Neuronal stem cell (in vitro differentiated cells): Measurements from ENCODE around the gene TBC1D5.
"Not testable (repeated sequence)": the region's sequence is repeated elsewhere in the genome, so short reads cannot be mapped to it uniquely, and the experiment has no call there.

ENCODE experiments used
- DNase-seq: peaks from one replicate; pipeline ENCODE4 v3.0.0-alpha.2; 2013; ENCODE audit warnings: low spot score
- H2AFZ ChIP-seq: one replicate; pipeline ENCODE4 v1.6.1; 2013; ENCODE audit warnings: mild to moderate bottlenecking, low read length, inconsistent platforms
- H2AK5ac ChIP-seq: 2 replicates; pipeline ENCODE4 v1.6.1; 2013; ENCODE audit warnings: low read depth, mild to moderate bottlenecking, inconsistent platforms, low read length, moderate library complexity, mixed read lengths
- H2BK120ac ChIP-seq: 2 replicates; pipeline ENCODE4 v1.6.1; 2013; ENCODE audit warnings: low read depth, mild to moderate bottlenecking, inconsistent platforms, low read length, moderate library complexity, mixed read lengths
- H2BK12ac ChIP-seq: one replicate; pipeline ENCODE4 v1.6.1; 2013; ENCODE audit warnings: low read length, inconsistent platforms
- H2BK15ac ChIP-seq: 2 replicates; pipeline ENCODE4 v1.6.1; 2013; ENCODE audit warnings: mild to moderate bottlenecking, low read length, inconsistent platforms, mixed read lengths
- H2BK5ac ChIP-seq: one replicate; pipeline ENCODE4 v1.6.1; 2013; ENCODE audit warnings: inconsistent platforms, mild to moderate bottlenecking, low read length, moderate library complexity
- H3K14ac ChIP-seq: one replicate; pipeline ENCODE4 v1.6.1; 2013; ENCODE audit warnings: low read length, inconsistent platforms
- H3K18ac ChIP-seq: 2 replicates; pipeline ENCODE4 v1.6.1; 2013; ENCODE audit warnings: low read length, inconsistent platforms
- H3K23ac ChIP-seq: 2 replicates; pipeline ENCODE4 v1.6.1; 2013; ENCODE audit warnings: low read depth, mild to moderate bottlenecking, mixed read lengths, low read length, inconsistent platforms; ENCODE audit not compliant: poor library complexity
- H3K27ac ChIP-seq: replicated peaks from 3 replicates; pipeline ENCODE4 v1.5.1; 2013; ENCODE audit warnings: low read length, inconsistent platforms
- H3K27me3 ChIP-seq, 3 experiments: 2 replicates each; pipeline ENCODE4 v1.6.1; 2013; ENCODE audit warnings: low read length in 3 of 3, mild to moderate bottlenecking in 2 of 3, inconsistent platforms in 1 of 3, low read depth in 1 of 3, mixed read lengths in 1 of 3, moderate library complexity in 1 of 3; ENCODE audit not compliant: control insufficient read depth in 3 of 3, insufficient read depth in 3 of 3
- H3K36me3 ChIP-seq, 2 donors: replicated peaks in 1 of 2; 2 replicates each; pipeline ENCODE4 v1.6.1; 2013; ENCODE audit warnings: low read length in 2 of 2; ENCODE audit not compliant: control insufficient read depth in 2 of 2, insufficient read depth in 2 of 2
- H3K4ac ChIP-seq: 2 replicates; pipeline ENCODE4 v1.6.1; 2013; ENCODE audit warnings: inconsistent platforms, mild to moderate bottlenecking, low read length, moderate library complexity
- H3K4me1 ChIP-seq, 2 donors: 1 replicate in 1 of 2; 2 replicates in 1 of 2; pipeline ENCODE4 v1.6.1; 2013; ENCODE audit warnings: low read length in 2 of 2, low read depth in 1 of 2; ENCODE audit not compliant: control insufficient read depth in 2 of 2, insufficient read depth in 1 of 2
- H3K4me2 ChIP-seq: one replicate; pipeline ENCODE4 v1.6.1; 2013; ENCODE audit warnings: mild to moderate bottlenecking, low read length, inconsistent platforms; ENCODE audit not compliant: insufficient read depth, poor library complexity, severe bottlenecking
- H3K4me3 ChIP-seq, 2 donors: 2 replicates each; pipeline ENCODE4 v1.5.1; 2013; ENCODE audit warnings: low read length in 2 of 2, mild to moderate bottlenecking in 2 of 2, inconsistent platforms in 1 of 2, moderate library complexity in 1 of 2
- H3K79me1 ChIP-seq: one replicate; pipeline ENCODE4 v1.6.1; 2013; ENCODE audit warnings: low read depth, mild to moderate bottlenecking, inconsistent platforms, low read length, moderate library complexity
- H3K9ac ChIP-seq: one replicate; pipeline ENCODE4 v1.6.1; 2013; ENCODE audit warnings: mild to moderate bottlenecking, low read depth, low read length, inconsistent platforms; ENCODE audit not compliant: poor library complexity
- H3K9me3 ChIP-seq, 2 donors: replicated peaks in 1 of 2; 2 replicates each; pipeline versions ENCODE3 to v1.6.1; 2013; ENCODE audit warnings: low read length in 2 of 2, mild to moderate bottlenecking in 2 of 2, inconsistent platforms in 1 of 2, low read depth in 1 of 2, mixed read lengths in 1 of 2, moderate library complexity in 1 of 2; ENCODE audit not compliant: control insufficient read depth in 2 of 2, insufficient read depth in 1 of 2
- H4K8ac ChIP-seq: one replicate; pipeline ENCODE4 v1.6.1; 2013; ENCODE audit warnings: low read depth, mild to moderate bottlenecking, inconsistent platforms, low read length, moderate library complexity
- H4K91ac ChIP-seq: one replicate; pipeline ENCODE4 v1.6.1; 2013; ENCODE audit warnings: low read length, low read depth, mild to moderate bottlenecking, inconsistent platforms; ENCODE audit not compliant: poor library complexity
- whole genome bisulfite sequencing, 2 donors: extraction: QIAGEN DNeasy Blood & Tissue Kit; methylation state at CpG; one replicate each; pipeline ENCODE4 v1.1.7; 2013; ENCODE audit warnings: missing lambda C conversion rate in 2 of 2, mixed read lengths in 1 of 2; ENCODE audit not compliant: insufficient read length in 2 of 2, insufficient replicate concordance in 1 of 2; ENCODE audit errors: extremely low coverage in 2 of 2; 5-methylcytosine and 5-hydroxymethylcytosine counted together

TBC1D5 gene

DNA sequence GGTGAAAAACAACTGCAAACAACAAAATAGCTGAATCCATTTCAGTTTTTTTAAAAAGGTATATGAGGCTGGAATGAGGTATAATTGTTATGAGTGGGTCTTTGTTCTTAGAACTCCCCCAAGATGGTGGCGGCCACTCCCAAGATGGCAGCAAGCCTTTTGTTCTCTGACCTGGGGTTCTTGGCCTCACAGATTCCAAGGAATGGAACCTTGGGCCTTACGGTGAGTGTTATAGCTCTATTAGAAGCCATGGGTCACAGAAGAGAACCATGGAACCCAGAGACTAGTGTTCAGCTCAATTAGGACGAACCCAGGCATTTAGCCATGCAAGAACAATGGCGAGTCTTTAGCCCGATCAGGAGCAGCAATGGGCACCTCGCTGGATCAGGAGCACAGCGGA, 7.1 kb downstream of the TBC1D5 start:
- H3K4ac ChIP-seq, H3K4me2 ChIP-seq, H2BK120ac ChIP-seq, H3K14ac ChIP-seq, H3K4me3 ChIP-seq, H4K8ac ChIP-seq, H3K4me1 ChIP-seq, H3K36me3 ChIP-seq, H3K18ac ChIP-seq, H2BK12ac ChIP-seq, H2BK15ac ChIP-seq, H3K79me1 ChIP-seq, H3K27me3 ChIP-seq, H2BK5ac ChIP-seq, H4K91ac ChIP-seq, H3K9me3 ChIP-seq, DNase-seq, H2AFZ ChIP-seq, H3K27ac ChIP-seq, H3K9ac ChIP-seq, H3K23ac ChIP-seq, H2AK5ac ChIP-seq: not testable (repeated sequence)
- no CpG with 5 or more reads among the region's 7 CpGs for WGBS, 2 donors

DNA sequence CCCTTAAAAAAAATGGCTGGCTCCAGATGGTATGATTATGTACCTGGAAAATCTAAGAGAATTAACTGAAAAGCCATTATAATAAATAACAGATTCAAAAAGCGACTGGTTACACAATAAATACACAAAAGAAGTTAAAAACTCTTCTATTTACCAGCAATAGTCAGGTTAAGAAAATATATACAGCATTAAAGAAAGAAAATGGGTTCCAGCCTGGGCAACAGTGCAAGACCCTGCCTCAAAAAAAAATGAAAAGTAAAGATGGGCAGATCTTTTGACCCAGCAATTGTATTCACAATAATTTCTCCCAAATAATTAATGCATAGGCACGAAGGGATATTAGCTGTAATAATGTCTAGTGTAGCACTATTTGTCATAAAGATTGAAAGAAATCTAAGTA, 8.7 kb downstream of the TBC1D5 start:
- Histone ChIP-seq H2AK5ac (no peak overlapping the region), H3K18ac (no peak overlapping the region), H4K91ac (no peak overlapping the region)

DNA sequence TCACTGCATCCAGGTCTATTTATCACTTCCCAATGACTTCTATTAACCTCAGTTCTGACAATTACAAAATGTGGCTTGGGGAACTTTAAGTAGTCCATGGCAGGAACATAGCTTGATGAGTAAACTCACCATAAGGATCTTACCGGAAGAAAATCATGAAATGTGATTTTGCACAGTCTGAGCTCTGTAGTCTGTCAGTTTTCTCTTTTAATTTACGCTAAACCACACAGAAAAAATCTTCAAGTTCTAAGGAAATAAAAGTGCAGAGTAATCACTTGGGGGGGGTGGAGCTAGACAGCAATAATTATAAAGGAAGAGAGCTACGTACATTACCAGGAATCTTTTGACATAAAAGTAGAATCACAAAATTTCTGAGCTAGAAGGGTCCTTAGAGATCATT, 9.2 kb downstream of the TBC1D5 start:
- Histone ChIP-seq H3K14ac (no peak overlapping the region), H3K9ac (no peak overlapping the region), H2AK5ac (no peak overlapping the region), H3K9me3 (peaks cover 0 to 8% of the 10 kb centered on the region in 2 donors), H3K27me3 (no peaks in the 10 kb centered on the region), H3K4ac (no peak overlapping the region), H3K4me2 (no peak overlapping the region), H2BK15ac (no peak overlapping the region), H3K4me1 (no peaks in the 10 kb centered on the region), H2BK12ac (no peak overlapping the region), H2BK5ac (no peak overlapping the region), H3K4me3 (no peak overlapping the region), H3K18ac (no peak overlapping the region), H4K8ac (no peak overlapping the region), H2BK120ac (no peak overlapping the region), H4K91ac (no peak overlapping the region), H3K23ac (no peak overlapping the region), H3K27ac (no peak overlapping the region), H2AFZ (no peak overlapping the region), H3K79me1 (no peaks in the 10 kb centered on the region), H3K36me3 (no peaks in the 10 kb centered on the region)
- DNase-seq = no peak
- WGBS, 2 donors = no CpG with 5 or more reads among the region's 3 CpGs

More for the DNA sequence above, 8.7 kb downstream of the TBC1D5 start:
- H2BK12ac ChIP-seq = no peak overlapping the region
- H3K9ac ChIP-seq = no peak overlapping the region
- no peak overlapping the region for H2BK120ac ChIP-seq
- H3K4me2 ChIP-seq = no peak overlapping the region
- H3K27ac ChIP-seq = no peak overlapping the region
- peaks cover 0 to 7% of the 10 kb centered on the region in 2 donors for H3K9me3 ChIP-seq
- no peaks in the 10 kb centered on the region for H3K27me3 ChIP-seq
- H4K8ac ChIP-seq = no peak overlapping the region
- no peaks in the 10 kb centered on the region for H3K79me1 ChIP-seq
- H2BK5ac ChIP-seq = no peak overlapping the region
- H2AFZ ChIP-seq = no peak overlapping the region
- no peaks in the 10 kb centered on the region for H3K36me3 ChIP-seq
- DNase-seq = no peak
- H3K14ac ChIP-seq = no peak overlapping the region
- no CpG with 5 or more reads among the region's 2 CpGs for whole genome bisulfite sequencing, 2 donors
- no peak overlapping the region for H3K4me3 ChIP-seq
- H3K23ac ChIP-seq = no peak overlapping the region
- H3K4ac ChIP-seq = no peak overlapping the region
- H3K4me1 ChIP-seq = no peaks in the 10 kb centered on the region
- H2BK15ac ChIP-seq = no peak overlapping the region

DNA sequence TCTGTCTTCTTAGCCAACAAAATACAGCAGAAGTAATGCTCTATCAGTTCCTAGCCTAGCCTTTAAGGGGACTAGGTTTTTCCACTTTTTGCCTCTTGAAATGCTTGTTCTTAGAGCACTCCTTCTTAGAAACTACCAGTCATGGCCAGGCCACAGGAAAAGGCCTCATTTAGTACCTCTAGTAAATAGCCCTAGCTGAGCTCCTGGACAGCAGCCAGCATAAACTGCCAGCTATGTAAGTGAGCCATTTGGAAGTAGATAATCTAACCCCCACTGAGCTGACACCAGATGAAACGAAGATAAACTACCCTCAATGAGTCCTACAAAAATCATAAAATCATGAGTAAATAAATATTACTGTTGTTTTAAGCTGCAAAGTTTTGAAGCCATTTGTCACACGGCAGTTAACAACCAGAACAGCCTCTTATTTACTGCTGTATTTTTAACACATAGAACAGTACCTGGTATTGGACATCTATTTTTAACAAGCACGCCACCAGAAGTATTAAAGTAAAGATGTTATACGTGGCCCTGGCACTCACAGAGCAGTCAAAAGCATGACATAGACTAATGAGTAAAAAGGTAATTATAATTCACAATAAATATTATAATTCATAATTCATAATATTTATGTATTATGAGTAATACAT, 12.0 kb downstream of the TBC1D5 start:
- no peak overlapping the region for H4K8ac ChIP-seq
- H3K27me3 ChIP-seq = no peaks in the 10 kb centered on the region
- H3K4ac ChIP-seq = no peak overlapping the region
- H2AFZ ChIP-seq = no peak overlapping the region
- H3K27ac ChIP-seq = no peak overlapping the region
- no peak overlapping the region for H2AK5ac ChIP-seq
- no peak overlapping the region for H3K23ac ChIP-seq
- no peak overlapping the region for H3K4me3 ChIP-seq
- H3K4me2 ChIP-seq = no peak overlapping the region
- peaks cover 0 to 8% of the 10 kb centered on the region in 2 donors for H3K36me3 ChIP-seq
- H2BK15ac ChIP-seq = no peak overlapping the region
- no peak for DNase-seq
- no peak overlapping the region for H2BK5ac ChIP-seq
- H3K14ac ChIP-seq = no peak overlapping the region
- no CpG with 5 or more reads among the region's 4 CpGs for WGBS, 2 donors
- H3K4me1 ChIP-seq = no peaks in the 10 kb centered on the region
- peaks cover 1% of the 10 kb centered on the region for H3K79me1 ChIP-seq
- H3K18ac ChIP-seq = no peak overlapping the region
- no peak overlapping the region for H2BK12ac ChIP-seq
- H3K9ac ChIP-seq = no peak overlapping the region
- peaks cover 0 to 23% of the 10 kb centered on the region in 2 donors for H3K9me3 ChIP-seq
- H2BK120ac ChIP-seq = no peak overlapping the region
- no peak overlapping the region for H4K91ac ChIP-seq
